Left ventricle myocardium superior (tissue), 1 donor: ENCODE measurements around the gene HCAR1. TPM values are rescaled to one million over a fixed set of nuclear protein-coding genes. Genes with fewer than 3 reads are reported as not detected.
"Not testable (repeated sequence)": the region's sequence is repeated elsewhere in the genome, so short reads cannot be mapped to it uniquely, and the experiment has no call there.

Experiments used
- ATAC-seq: fragments of 200-7000 bp; cut with Tn5 transposase; one replicate; pipeline ENCODE4 v1.9.1; 2020; ENCODE audit warnings: mild to moderate bottlenecking, moderate library complexity
- DNase-seq: peaks from one replicate; pipeline ENCODE4 v3.0.0-alpha.2; 2020
- intact Hi-C: fragments of 100-400 bp; cut with micrococcal nuclease; formaldehyde crosslinking; loops from one replicate; pipeline ENCODE4 v1.11.0; 2022
- total RNA-seq: library from RNA; stranded (reverse); fragmentation: NEBNext Ultra II Directional; extraction: Animal tissue kit (Norgen Biotek cat#: 25700); gene quantifications from one replicate; pipeline ENCODE4 v1.2.1, GENCODE V29; 2021
- donor health status: DM: no; HTN: yes; CAD: no; lungs with severe emphysema.

The HCAR1 gene
- total RNA-seq, 1 donor from 2014 or later = 0.12 TPM

DNA sequence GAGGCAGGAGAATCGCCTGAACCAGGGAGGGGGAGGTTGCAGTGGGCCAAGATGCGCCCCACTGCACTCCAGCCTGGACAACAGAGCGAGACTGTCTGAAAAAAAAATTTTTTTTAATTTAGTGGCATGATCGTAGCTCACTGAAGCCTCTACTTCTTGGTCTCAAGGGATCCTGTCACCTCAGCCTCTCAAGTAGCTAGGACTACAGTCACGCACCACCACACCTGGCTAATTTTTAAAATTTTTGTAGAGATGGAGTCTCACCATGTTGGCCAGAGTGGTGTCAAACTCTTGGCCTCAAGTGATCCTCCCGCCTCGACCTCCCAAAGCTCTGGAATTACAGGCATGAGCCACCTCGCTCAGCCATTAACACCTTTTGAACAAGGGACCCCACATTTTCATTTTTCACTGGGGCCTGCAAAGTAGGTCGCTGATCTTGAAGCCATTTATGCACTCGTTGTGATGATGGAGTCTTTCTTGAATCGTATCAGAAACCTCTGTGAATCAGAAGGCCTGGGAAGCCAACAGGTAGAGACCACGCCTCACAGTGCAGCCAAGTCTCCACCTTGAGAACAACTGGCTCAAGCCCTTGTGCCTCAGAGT, 5.9 kb downstream of the HCAR1 start:
- ATAC-seq (no peak), DNase-seq (no peak)
- intact Hi-C loops = no loop called here

DNA sequence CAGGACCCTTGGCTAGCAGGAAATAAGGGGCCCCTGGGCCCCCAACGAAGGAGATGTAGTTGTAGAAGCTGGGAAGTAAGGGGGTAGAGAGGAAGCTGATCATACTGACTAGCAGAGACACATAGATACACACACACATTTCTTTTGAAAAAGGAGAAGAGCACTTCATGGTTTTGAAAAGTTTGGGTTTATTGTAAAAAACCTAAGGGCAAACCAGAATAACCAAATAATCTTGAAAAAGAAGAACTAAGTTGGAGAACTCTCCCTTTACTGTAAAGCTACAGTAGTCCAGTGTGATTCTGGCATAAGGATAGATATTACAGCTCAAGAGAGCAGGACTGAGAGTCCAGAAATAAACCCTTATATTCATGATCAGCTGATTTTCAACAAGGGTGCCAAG, 8.3 kb downstream of the HCAR1 start:
- intact Hi-C loops = no loop called here
- DNase-seq (no peak), ATAC-seq (no peak)

GRCh38 chr12:122721057-122721545, 9.5 kb downstream of the HCAR1 start:
- intact Hi-C loops = no loop called here
- DNase-seq (no peak), ATAC-seq (no peak)

- not testable (repeated sequence) for DNase-seq
Measured at GRCh38 chr12:122716658-122717057, 14.0 kb downstream of the HCAR1 start, which contains the start of gene HCAR3. HCAR3 (minus strand) TSS chr12:122716811; CDS start chr12:122716737, 74 bp downstream.

DNA sequence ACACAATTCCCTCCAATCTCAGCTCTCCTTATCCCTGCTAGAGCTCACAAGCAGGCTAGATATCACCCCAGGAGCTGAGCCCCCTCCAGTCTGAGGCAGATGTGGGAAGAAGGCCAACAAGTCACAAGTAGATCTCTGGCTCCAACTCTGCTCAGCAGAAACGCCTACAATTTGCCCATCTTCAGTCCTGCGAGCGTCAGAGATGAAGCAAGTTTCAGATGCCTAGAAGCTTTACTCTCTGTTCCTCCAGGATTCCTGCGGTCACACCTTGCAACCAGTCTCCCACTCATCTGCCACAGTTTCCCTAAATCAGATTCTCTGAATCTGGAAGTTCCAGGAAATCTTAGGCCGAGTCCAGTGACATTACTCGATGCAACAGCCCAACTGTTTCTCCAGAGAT, 15.4 kb downstream of the HCAR1 start:
- DNase-seq, ATAC-seq, intact Hi-C loops: not testable (repeated sequence)

More at GRCh38 chr12:122716658-122717057, 14.0 kb downstream of the HCAR1 start, which contains the start of gene HCAR3:
- intact Hi-C loops, ATAC-seq: not testable (repeated sequence)

DNA sequence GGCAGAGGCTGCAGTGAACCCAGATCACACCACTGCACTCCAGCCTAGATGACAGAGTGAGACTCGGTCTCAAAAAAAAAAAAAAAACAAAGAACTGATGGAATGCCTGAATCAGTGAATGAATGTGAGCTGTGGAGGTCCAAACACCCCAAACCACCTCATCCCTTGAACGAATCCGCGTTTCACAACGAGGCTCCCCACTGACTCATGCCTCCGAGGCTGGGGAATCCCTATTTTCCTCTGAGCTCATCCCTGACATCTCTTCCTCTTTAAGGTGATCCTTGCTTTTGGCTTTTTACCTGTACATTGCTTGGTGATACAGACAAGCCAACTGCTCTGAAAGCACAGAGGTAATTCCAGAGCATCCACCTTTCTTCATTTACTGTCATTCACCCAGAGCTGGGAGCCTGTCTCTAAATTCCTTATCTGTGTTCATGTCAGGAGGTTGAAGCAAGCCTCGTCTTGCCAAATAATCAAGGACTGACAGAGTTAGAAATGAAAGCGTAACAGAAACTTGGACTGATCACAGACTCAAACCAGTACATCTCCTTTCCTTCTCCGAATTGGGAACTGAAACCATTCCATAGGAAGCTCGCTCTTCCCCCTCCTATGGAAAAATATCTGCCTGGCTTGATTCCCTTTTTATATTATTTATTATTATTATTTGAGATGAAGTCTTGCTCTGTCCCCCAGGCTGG, 17.0 kb downstream of the HCAR1 start:
- intact Hi-C loops, DNase-seq: not testable (repeated sequence)
- ATAC-seq = peak; percentile 43

GRCh38 chr12:122711266-122711665, 19.4 kb downstream of the HCAR1 start:
- intact Hi-C loops, DNase-seq, ATAC-seq: not testable (repeated sequence)

GRCh38 chr12:122710341-122710740, 20.3 kb downstream of the HCAR1 start:
- ATAC-seq, intact Hi-C loops, DNase-seq: not testable (repeated sequence)

GRCh38 chr12:122709287-122709686, 21.4 kb downstream of the HCAR1 start:
- DNase-seq, intact Hi-C loops, ATAC-seq: not testable (repeated sequence)

DNA sequence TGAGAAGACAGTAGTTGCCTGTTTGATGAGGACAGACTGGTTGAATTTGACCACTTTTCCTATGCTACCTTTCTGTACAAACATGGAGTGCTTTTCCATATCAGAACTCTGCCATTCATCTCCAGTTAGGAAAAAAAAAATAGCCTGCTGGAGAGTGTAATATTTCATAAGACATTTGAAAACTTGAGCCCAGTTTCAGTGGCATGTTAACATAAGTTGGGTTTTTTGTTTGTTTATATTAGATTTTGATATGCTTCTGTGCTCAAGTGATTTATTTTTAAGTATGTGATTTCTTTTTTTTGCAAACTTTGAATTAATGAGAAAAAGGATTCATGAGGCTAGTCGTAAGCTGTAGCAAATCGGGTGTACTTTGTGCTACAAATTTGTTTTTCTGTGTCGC, 26.8 kb downstream of the HCAR1 start:
- intact Hi-C loops = not testable (repeated sequence)

GRCh38 chr12:122702890-122703611, 27.6 kb downstream of the HCAR1 start, which contains the start of gene HCAR2:
HCAR2 (minus strand) TSS chr12:122703357; CDS start chr12:122703283, 74 bp downstream.
- DNase-seq, ATAC-seq, intact Hi-C loops: not testable (repeated sequence)

More for the DNA sequence above, 26.8 kb downstream of the HCAR1 start:
- not testable (repeated sequence) for DNase-seq, ATAC-seq

GRCh38 chr12:122701481-122701880, 29.2 kb downstream of the HCAR1 start:
- intact Hi-C loops, DNase-seq, ATAC-seq: not testable (repeated sequence)

DNA sequence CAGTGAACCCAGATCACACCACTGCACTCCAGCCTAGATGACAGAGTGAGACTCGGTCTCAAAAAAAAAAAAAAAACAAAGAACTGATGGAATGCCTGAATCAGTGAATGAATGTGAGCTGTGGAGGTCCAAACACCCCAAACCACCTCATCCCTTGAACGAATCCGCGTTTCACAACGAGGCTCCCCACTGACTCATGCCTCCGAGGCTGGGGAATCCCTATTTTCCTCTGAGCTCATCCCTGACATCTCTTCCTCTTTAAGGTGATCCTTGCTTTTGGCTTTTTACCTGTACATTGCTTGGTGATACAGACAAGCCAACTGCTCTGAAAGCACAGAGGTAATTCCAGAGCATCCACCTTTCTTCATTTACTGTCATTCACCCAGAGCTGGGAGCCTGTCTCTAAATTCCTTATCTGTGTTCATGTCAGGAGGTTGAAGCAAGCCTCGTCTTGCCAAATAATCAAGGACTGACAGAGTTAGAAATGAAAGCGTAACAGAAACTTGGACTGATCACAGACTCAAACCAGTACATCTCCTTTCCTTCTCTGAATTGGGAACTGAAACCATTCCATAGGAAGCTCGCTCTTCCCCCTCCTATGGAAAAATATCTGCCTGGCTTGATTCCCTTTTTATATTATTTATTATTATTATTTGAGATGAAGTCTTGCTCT, 30.5 kb downstream of the HCAR1 start:
- ATAC-seq, intact Hi-C loops, DNase-seq: not testable (repeated sequence)

GRCh38 chr12:122696922-122697321, 33.7 kb downstream of the HCAR1 start:
- DNase-seq, intact Hi-C loops, ATAC-seq: not testable (repeated sequence)

- intact Hi-C loops = no loop called here
- no peak for ATAC-seq
- DNase-seq = no peak
Measured at GRCh38 chr12:122691566-122691965, 39.1 kb downstream of the HCAR1 start.

DNA sequence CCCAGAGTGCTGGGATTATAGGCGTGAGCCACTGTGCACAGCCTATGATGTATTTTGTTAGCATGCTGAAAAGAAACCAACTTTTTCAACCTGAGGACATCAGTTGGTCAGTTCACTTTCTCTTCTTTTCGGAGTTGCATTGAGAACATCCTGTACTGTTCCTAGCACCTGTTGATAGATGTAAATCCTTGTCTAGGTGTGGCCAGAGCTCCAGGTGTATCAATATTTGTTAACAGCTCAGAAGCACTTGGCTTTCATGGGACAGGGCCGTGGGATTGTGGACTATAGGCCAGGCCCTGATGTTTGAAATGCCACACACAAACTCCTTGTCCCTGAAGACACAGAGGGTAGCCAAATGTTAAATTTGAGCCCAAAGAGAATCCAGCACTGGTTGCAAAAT, 42.4 kb downstream of the HCAR1 start:
- ATAC-seq = no peak
- intact Hi-C loops = no loop called here

DNA sequence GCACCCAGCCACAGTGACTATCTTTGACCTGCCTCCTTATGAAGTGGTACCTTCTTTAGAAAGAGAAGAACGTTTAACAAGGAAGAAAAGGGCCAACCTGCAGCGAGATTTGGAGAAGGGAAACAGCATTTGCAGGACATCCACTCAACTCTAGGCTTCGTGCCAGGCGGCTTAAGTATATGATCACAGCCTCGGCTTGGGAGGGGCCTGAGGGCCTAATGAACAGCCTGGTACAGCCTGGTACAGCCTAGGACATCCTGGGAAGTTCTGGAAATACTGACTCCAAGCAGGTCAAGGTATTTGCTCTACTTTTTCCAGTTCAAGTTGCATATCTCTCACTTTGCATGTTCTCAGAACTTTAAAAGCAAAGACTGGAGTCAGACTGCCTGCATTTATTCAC, 43.6 kb downstream of the HCAR1 start:
- no peak for DNase-seq
- no peak for ATAC-seq
- intact Hi-C loops = no loop called here

More for the DNA sequence above, 42.4 kb downstream of the HCAR1 start:
- no peak for DNase-seq

- ATAC-seq (no peak), DNase-seq (no peak)
- intact Hi-C loops = no loop called here
Measured at GRCh38 chr12:122686538-122686937, 44.1 kb downstream of the HCAR1 start.

DNA sequence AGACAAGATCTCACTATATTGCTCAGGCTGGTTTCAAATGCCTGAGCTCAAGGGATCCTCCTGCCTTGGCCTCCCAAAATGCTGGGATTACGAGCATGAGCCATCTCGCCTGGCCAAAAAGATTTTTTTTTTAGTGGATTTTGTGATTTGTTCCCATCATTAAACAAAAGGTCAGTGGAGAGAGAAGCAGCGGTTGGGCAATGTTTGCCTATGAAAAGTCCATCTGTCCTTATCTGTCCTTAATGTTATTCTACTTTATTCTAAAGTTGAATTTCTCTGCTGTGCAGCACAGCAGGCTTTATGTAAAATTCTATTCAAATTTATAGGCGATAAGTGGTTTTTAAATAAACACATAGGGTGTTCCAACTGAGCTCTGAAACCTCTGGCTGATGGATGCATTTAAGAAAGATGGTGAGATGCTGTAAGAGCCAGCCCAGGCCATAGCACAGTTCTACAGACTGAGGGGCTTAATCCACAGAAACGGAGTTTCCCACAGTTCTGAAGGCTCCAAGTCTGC, 46.3 kb downstream of the HCAR1 start:
- ATAC-seq (no peak), DNase-seq (no peak)
- intact Hi-C loops = no loop called here
